MCF 10A (cell line): ENCODE results near the gene PHF11. TPM values are rescaled to one million over a fixed set of nuclear protein-coding genes. Genes with fewer than 3 reads are reported as not detected.

Experiments
- BruUV-seq: library from RNA; stranded (reverse); fragments of 400-500 nt; replicated peaks from 2 replicates; lab custom pipeline; 2021; lab: Mats Ljungman, UMichigan
- CTCF ChIA-PET: fragments of 300-600 bp; sonication (Branson Sonifier 250); formaldehyde crosslinking; extraction: SDS; loops from one replicate; lab custom pipeline; 2021; ENCODE audit warnings: antibody characterized with exemption, inconsistent platforms; lab: Yijun Ruan, JAX
- POLR2A ChIA-PET: fragments of 300-600, 350-650 bp; sonication (Branson Sonifier 250); formaldehyde crosslinking; extraction: SDS; loops from one replicate; lab custom pipeline; 2020; ENCODE audit warnings: antibody characterized with exemption, inconsistent platforms; lab: Yijun Ruan, JAX
- DNase-seq: peaks from one replicate; pipeline ENCODE4 v3.0.0-alpha.2; 2018; ENCODE audit not compliant: unreplicated experiment
- H3K27ac Mint-ChIP-seq: one replicate; pipeline ENCODE4 v1.8.0; 2022; ENCODE audit warnings: mild to moderate bottlenecking, low read depth, mixed read lengths; ENCODE audit not compliant: unreplicated experiment
- H3K27me3 Mint-ChIP-seq: one replicate; pipeline ENCODE4 v1.8.0; 2022; ENCODE audit warnings: mixed read lengths; ENCODE audit not compliant: insufficient read depth, unreplicated experiment
- H3K36me3 Mint-ChIP-seq: one replicate; pipeline ENCODE4 v1.8.0; 2022; ENCODE audit warnings: mild to moderate bottlenecking, moderate library complexity, mixed read lengths; ENCODE audit not compliant: insufficient read depth, unreplicated experiment
- H3K4me1 Mint-ChIP-seq: one replicate; pipeline ENCODE4 v1.8.0; 2022; ENCODE audit warnings: mixed read lengths; ENCODE audit not compliant: insufficient read depth, unreplicated experiment
- H3K4me3 Mint-ChIP-seq: one replicate; pipeline ENCODE4 v1.8.0; 2022; ENCODE audit warnings: mild to moderate bottlenecking, moderate library complexity, mixed read lengths; ENCODE audit not compliant: unreplicated experiment
- H3K9me3 Mint-ChIP-seq: one replicate; pipeline ENCODE4 v1.8.0; 2022; ENCODE audit warnings: mixed read lengths; ENCODE audit not compliant: unreplicated experiment
- intact Hi-C: fragments of 100-400 bp; cut with micrococcal nuclease; formaldehyde crosslinking; loops from 2 replicates; pipeline ENCODE4 v1.14.1; 2022
- total RNA-seq: library from RNA; stranded (reverse); gene quantifications from 2 replicates; pipeline ENCODE4 v1.2.3, GENCODE V29; 2022
- TF ChIP-seq, protein P1 (sequence below): fragments of 200-600 bp; IDR thresholded peaks from one replicate; pipeline ENCODE4 v1.8.0; 2022; ENCODE audit warnings: antibody characterized with exemption, mild to moderate bottlenecking; ENCODE audit not compliant: unreplicated experiment

Gene PHF11
- total RNA-seq, 1 experiment from 2014 or later: 17.9 TPM

- CTCF ChIA-PET: interaction anchor here (0.5 to 0.6 kb wide), 2 partner anchors 10 to 162 kb away, joined by 3 to 5 read pairs; no protein-coding TSS in a partner anchor
- no peak overlapping the region for H3K27ac Mint-ChIP-seq
Measured at GRCh38 chr13:49539313-49539712, 43.6 kb downstream of the PHF11 start.

DNA sequence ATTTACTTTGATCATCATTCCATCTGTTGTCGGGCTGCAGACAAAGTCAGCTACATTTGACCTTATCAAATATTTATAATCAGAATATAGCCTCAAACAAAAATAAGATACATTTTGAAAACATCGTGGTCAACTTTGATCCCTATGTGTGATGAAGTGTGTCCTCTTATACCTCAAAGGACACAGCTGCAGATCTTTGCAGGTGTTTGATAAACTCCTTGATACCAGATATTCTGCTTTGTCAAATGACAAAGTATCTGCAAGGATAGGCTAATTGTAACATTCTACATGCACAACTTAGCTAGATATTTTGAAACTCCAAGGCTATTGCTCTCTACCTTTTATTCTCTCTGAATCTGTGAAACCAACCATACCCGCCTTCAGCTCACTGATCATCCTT is 44.0 kb downstream of the PHF11 start:
- Mint-ChIP-seq H3K4me3 (no peak overlapping the region), H3K36me3 (peaks cover 82% of the 10 kb centered on the region), H3K27me3 (no peaks in the 10 kb centered on the region), H3K9me3 (no peaks in the 10 kb centered on the region), H3K27ac (no peak overlapping the region), H3K4me1 (no peaks in the 10 kb centered on the region)
- intact Hi-C loops: no loop called here
- ChIA-PET CTCF (interaction anchor here (0.5 to 0.6 kb wide), 2 partner anchors 22 to 163 kb away, joined by 3 read pairs; no protein-coding TSS in a partner anchor), POLR2A (interaction anchor here (1.2 kb wide), 1 partner anchor 30 kb away, joined by 4 read pairs; no protein-coding TSS in a partner anchor)
- BruUV-seq: no TSS peak
- no peak for DNase-seq
- TF ChIP-seq, protein P1, sequence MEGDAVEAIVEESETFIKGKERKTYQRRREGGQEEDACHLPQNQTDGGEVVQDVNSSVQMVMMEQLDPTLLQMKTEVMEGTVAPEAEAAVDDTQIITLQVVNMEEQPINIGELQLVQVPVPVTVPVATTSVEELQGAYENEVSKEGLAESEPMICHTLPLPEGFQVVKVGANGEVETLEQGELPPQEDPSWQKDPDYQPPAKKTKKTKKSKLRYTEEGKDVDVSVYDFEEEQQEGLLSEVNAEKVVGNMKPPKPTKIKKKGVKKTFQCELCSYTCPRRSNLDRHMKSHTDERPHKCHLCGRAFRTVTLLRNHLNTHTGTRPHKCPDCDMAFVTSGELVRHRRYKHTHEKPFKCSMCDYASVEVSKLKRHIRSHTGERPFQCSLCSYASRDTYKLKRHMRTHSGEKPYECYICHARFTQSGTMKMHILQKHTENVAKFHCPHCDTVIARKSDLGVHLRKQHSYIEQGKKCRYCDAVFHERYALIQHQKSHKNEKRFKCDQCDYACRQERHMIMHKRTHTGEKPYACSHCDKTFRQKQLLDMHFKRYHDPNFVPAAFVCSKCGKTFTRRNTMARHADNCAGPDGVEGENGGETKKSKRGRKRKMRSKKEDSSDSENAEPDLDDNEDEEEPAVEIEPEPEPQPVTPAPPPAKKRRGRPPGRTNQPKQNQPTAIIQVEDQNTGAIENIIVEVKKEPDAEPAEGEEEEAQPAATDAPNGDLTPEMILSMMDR: no peak

More at GRCh38 chr13:49539313-49539712, 43.6 kb downstream of the PHF11 start:
- TF ChIP-seq, protein P1: no peak
- DNase-seq: no peak
- H3K4me1 Mint-ChIP-seq: no peaks in the 10 kb centered on the region
- no peaks in the 10 kb centered on the region for H3K9me3 Mint-ChIP-seq
- H3K27me3 Mint-ChIP-seq: no peaks in the 10 kb centered on the region
- POLR2A ChIA-PET: interaction anchor here (1.2 kb wide), 1 partner anchor 31 kb away, joined by 4 read pairs; no protein-coding TSS in a partner anchor
- no TSS peak for BruUV-seq
- H3K4me3 Mint-ChIP-seq: no peak overlapping the region
- intact Hi-C loops: no loop called here
- peaks cover 78% of the 10 kb centered on the region for H3K36me3 Mint-ChIP-seq

DNA sequence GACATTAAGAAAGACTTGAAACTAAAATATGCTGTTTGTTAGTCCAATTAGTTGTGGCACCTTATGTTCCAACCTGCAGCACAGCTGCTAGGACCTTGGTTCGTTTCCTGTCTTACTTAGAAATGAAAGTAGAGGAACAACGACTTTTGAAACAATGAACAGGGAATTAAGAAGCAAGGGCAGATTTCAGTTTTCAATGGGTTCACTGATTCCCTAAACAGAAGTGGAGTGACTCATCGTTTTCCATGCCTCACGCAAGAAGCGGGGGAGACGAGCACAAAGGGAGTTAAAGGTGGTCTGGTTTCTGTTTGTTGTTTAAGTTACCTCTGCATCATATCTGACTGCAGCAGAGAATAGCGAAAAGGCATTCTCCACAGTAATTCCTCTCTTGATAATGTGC is 44.8 kb downstream of the PHF11 start:
- Mint-ChIP-seq H3K27ac (no peak overlapping the region), H3K27me3 (no peaks in the 10 kb centered on the region), H3K36me3 (peaks cover 90% of the 10 kb centered on the region), H3K4me1 (no peaks in the 10 kb centered on the region), H3K4me3 (no peak overlapping the region), H3K9me3 (no peaks in the 10 kb centered on the region)
- BruUV-seq: no TSS peak
- TF ChIP-seq, protein P1: no peak
- POLR2A ChIA-PET: interaction anchor here (1.2 kb wide), 1 partner anchor 30 kb away, joined by 4 read pairs; no protein-coding TSS in a partner anchor
- intact Hi-C loops: no loop called here
- peak; percentile 3 for DNase-seq
- CTCF ChIA-PET: interaction anchor here (0.6 kb wide), 1 partner anchor 286 kb away, joined by 3 read pairs; no protein-coding TSS in a partner anchor

DNA sequence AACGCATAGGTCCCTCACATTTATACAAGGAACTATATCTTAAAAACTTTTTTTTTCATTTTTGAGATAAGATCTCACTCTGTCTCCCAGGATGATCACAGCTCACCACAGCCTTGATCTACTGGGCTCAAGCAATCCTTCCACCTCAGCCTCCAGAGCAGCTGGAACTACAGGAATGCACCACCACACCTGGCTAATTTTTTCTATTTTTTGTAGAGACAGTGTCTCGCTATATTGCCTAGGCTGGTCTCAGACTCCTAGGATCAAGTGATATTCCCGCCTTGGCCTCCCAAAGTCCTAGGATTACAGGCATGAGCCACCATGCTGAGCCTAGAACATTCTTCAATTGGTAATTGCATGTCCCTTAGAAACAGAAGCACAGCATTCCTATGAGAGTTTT is 47.9 kb downstream of the PHF11 start:
- DNase-seq: no peak
- BruUV-seq: no TSS peak
- H3K27ac Mint-ChIP-seq: no peak overlapping the region
- no peaks in the 10 kb centered on the region for H3K4me1 Mint-ChIP-seq
- intact Hi-C loops: no loop called here
- no peak overlapping the region for H3K4me3 Mint-ChIP-seq
- no peaks in the 10 kb centered on the region for H3K27me3 Mint-ChIP-seq
- TF ChIP-seq, protein P1: no peak
- ChIA-PET CTCF (no interaction called here), POLR2A (no interaction called here)
- no peaks in the 10 kb centered on the region for H3K9me3 Mint-ChIP-seq
- peaks cover 87% of the 10 kb centered on the region for H3K36me3 Mint-ChIP-seq
